Choroid plexus epithelial cell (primary cell): Measurements from ENCODE around the gene PRRG3.
A peak's percentile ranks its signal among the peaks of the same experiment; 100 is the strongest.

Source experiments
- DNase-seq: peaks from one replicate; pipeline ENCODE4 v3.0.0-alpha.2; 2010; ENCODE audit warnings: low read depth
- H3K4me3 ChIP-seq: 2 replicates; pipeline ENCODE4 v1.5.1; 2011; ENCODE audit warnings: low read depth, mild to moderate bottlenecking, control low read depth, low read length, moderate library complexity
- CTCF ChIP-seq: conservative IDR thresholded peaks from 2 replicates; pipeline ENCODE4 v1.5.1; 2011; ENCODE audit warnings: low read depth, mild to moderate bottlenecking, control low read depth, inconsistent platforms, low read length, moderate library complexity

PRRG3 gene

GRCh38 chrX:151714362-151714761, 19.1 kb downstream of the PRRG3 start:
- no peak for DNase-seq
- H3K4me3 ChIP-seq = no peak overlapping the region
- TF ChIP-seq CTCF = no peak

GRCh38 chrX:151715752-151716151, 20.5 kb downstream of the PRRG3 start, which contains the start of gene FATE1:
FATE1 (plus strand) TSS chrX:151716035; CDS start chrX:151716120, 85 bp downstream.
- no peak for TF ChIP-seq CTCF
- no peak within 1 kb of the TSS for H3K4me3 ChIP-seq
- no peak for DNase-seq

- H3K4me3 ChIP-seq = no peak overlapping the region
- peak; percentile 14 for DNase-seq
- peak; percentile 38 for TF ChIP-seq CTCF
Observed at GRCh38 chrX:151722241-151722846, 27.1 kb downstream of the PRRG3 start.

DNA sequence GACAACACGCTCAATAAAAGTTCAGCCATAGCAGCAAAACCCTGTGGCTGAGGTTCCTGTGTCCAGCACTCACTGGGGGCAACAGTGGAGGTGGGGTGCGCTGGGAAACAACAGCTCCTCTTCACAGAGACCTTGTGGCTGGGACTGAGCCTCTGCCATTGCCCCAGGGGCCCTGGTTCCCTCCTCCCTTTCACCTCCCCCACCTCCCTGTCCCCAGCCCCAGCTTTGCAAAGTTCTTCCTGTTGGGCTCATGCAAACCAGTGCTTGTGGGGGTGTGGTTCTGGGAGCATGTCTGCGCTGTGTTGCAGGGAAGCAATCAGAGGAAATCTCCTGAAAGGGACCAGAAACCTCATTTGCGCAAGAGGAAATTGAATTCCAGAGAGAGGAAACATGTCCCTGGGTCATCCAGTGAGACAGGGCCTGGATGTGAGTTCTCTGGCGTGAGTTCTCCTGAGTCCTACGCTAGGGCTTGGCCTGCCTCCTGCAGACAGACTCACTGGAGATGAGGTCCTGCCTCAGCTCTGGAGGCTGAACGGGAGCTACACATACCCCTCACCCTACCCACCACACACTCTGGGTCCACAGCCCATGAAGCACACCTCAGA, 28.0 kb downstream of the PRRG3 start:
- DNase-seq = no peak
- H3K4me3 ChIP-seq = no peak overlapping the region
- TF ChIP-seq CTCF = no peak

DNA sequence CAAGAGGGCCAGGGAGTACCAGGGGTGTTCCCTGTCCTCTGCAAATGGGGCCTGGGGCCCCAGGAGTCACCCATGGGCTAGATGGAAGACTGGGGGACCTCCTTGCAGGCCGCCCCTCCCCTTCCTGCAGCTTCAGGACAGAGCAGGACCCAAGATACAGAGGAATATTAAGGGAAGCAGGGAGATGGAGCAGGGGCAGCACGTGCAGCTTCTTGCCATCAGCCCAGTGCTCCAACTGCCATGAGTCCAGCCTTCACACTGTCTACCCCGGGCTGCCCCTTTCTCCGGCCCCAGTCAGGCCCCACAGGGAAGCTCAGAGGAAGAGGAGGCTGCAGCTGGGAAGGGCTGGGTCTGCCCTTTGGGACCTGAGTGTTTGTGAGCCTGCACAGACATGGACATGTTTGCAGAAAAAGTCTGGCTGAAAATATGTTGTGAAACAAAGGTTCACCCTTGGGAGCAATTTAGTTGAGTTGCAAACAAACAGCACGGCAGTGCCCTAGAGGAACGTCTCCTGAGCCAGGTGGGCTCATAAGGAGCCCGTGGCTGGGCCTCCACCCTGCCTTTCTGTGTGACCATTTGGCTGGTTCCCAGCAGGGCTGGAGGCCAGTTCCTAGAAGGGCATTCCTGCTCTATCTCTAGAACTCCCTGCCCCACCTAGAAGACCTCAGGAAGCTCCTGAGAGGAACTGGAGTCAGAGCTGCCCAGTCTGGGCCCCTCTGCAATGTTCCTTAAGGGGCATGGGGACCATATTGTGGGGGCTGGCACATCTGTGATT, 29.5 kb downstream of the PRRG3 start:
- H3K4me3 ChIP-seq = no peak overlapping the region
- TF ChIP-seq CTCF = no peak
- DNase-seq = no peak

DNA sequence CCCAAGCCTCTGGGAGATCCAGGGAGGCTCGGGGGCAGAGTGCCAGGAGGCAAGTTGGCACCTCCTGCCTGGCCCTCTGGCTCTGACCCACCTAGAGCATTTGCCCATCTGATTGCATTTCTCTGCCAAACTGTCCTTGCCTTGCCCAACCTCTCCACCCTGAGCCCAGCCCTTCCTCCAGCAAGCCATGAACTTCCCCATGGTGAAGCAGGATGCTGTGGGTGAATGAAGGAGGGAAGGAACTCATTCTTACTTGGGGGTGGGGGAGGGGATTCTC, 30.0 kb downstream of the PRRG3 start:
- no peak for DNase-seq
- TF ChIP-seq CTCF = no peak
- H3K4me3 ChIP-seq = no peak overlapping the region
